ENCODE data around the gene EXOG. TPM values are rescaled to one million over a fixed set of nuclear protein-coding genes. Genes with fewer than 3 reads are reported as not detected.
A peak's percentile ranks its signal among the peaks of the same experiment; 100 is the strongest.

The EXOG gene
- total and polyA plus RNA-seq, 10 donors, result 3.9 to 20.9 (median 18.1) TPM

- H3K36me3 ChIP-seq, result no peaks in the 10 kb centered on the region
- peak within 1 kb of the TSS; percentile 70 to 97 (median 80) for H3K4me3 ChIP-seq
- TF ChIP-seq POLR2AphosphoS5 (IDR thresholded peaks at IDR 0.05) (peak in 2 of 3 donors; percentile 59 to 60), POLR2A (IDR thresholded peaks at IDR 0.05) (no peak)
- peak; percentile 91 for DNase-seq
- H3K27ac ChIP-seq, result peak within 1 kb of the TSS in 7 of 8 donors; percentile 77 to 86 (median 81)
- intact Hi-C loops (cut with DNase I; ENCODE audit: low total_unique reads), result no loop called here
- peaks cover 10 to 49% (median 36%) of the 10 kb centered on the region in 6 donors for H3K4me1 ChIP-seq
- H3K9me3 ChIP-seq, result no peaks in the 10 kb centered on the region
- 9 to 21% (median 10%) methylated on average over 17 to 48 of the region's 48 CpGs for WGBS, 5 donors
- H3K27me3 ChIP-seq (replicated peaks in 1 of 7), result peaks cover 0 to 37% (median 10%) of the 10 kb centered on the region in 7 donors
Observed at GRCh38 chr3:38453075-38453912, 42.8 kb upstream of the EXOG start, which contains the start of gene ACVR2B. Gene ACVR2B, plus strand, starts transcription at chr3:38453890. Its CDS starts 433 bp downstream, at chr3:38454323.

- H3K27ac ChIP-seq, result peak overlapping the region in 7 of 8 donors; percentile 77 to 86 (median 81)
- no peaks in the 10 kb centered on the region for H3K36me3 ChIP-seq
- H3K4me3 ChIP-seq, result peak overlapping the region; percentile 70 to 97 (median 80)
- H3K9me3 ChIP-seq, result no peaks in the 10 kb centered on the region
- H3K27me3 ChIP-seq (replicated peaks in 1 of 7), result peaks cover 0 to 37% (median 10%) of the 10 kb centered on the region in 7 donors
- 0 to 2% (median 1%) methylated on average over 8 to 36 of the region's 36 CpGs for WGBS, 5 donors
- intact Hi-C loops (cut with DNase I; ENCODE audit: low total_unique reads), result no loop called here
- no peak for DNase-seq
- peaks cover 10 to 54% (median 39%) of the 10 kb centered on the region in 6 donors for H3K4me1 ChIP-seq
- TF ChIP-seq POLR2AphosphoS5 (IDR thresholded peaks at IDR 0.05) (no peak), POLR2A (IDR thresholded peaks at IDR 0.05) (no peak), CTCF (IDR thresholded peaks at IDR 0.05 in 8 of 11, conservative IDR thresholded peaks at IDR 0.05 in 3 of 11) (no peak)
Observed at GRCh38 chr3:38453913-38454177, 42.3 kb upstream of the EXOG start.

- Histone ChIP-seq H3K27ac (peak overlapping the region in 7 of 8 donors; percentile 77 to 86 (median 81)), H3K36me3 (no peaks in the 10 kb centered on the region), H3K27me3 (replicated peaks in 1 of 7) (peaks cover 0 to 37% (median 10%) of the 10 kb centered on the region in 7 donors), H3K9me3 (no peaks in the 10 kb centered on the region), H3K4me3 (peak overlapping the region; percentile 70 to 97 (median 80)), H3K4me1 (peaks cover 15 to 59% (median 43%) of the 10 kb centered on the region in 6 donors)
- TF ChIP-seq CTCF (IDR thresholded peaks at IDR 0.05 in 8 of 11, conservative IDR thresholded peaks at IDR 0.05 in 3 of 11), result no peak
- no peak for TF ChIP-seq POLR2AphosphoS5 (IDR thresholded peaks at IDR 0.05)
- no peak for TF ChIP-seq POLR2A (IDR thresholded peaks at IDR 0.05)
- peak; percentile 79 for DNase-seq
- intact Hi-C loops (cut with DNase I; ENCODE audit: low total_unique reads), result no loop called here
- WGBS, 5 donors, result 0 to 2% (median 1%) methylated on average over 29 to 78 of the region's 78 CpGs
Observed at GRCh38 chr3:38454178-38454883, 41.8 kb upstream of the EXOG start.

- no peaks in the 10 kb centered on the region for H3K9me3 ChIP-seq
- H3K4me3 ChIP-seq, result peak overlapping the region; percentile 70 to 97 (median 80)
- peaks cover 15 to 66% (median 49%) of the 10 kb centered on the region in 6 donors for H3K4me1 ChIP-seq
- no peak for TF ChIP-seq CTCF (IDR thresholded peaks at IDR 0.05 in 8 of 11, conservative IDR thresholded peaks at IDR 0.05 in 3 of 11)
- TF ChIP-seq POLR2A (IDR thresholded peaks at IDR 0.05), result no peak
- peak in 2 of 3 donors; percentile 54 to 59 for TF ChIP-seq POLR2AphosphoS5 (IDR thresholded peaks at IDR 0.05)
- peaks cover 0 to 37% (median 10%) of the 10 kb centered on the region in 7 donors for H3K27me3 ChIP-seq (replicated peaks in 1 of 7)
- 1% methylated on average over 45 to 72 of the region's 72 CpGs for WGBS, 5 donors
- intact Hi-C loops (cut with DNase I; ENCODE audit: low total_unique reads), result no loop called here
- DNase-seq, result peak; percentile 83
- peak overlapping the region in 7 of 8 donors; percentile 43 to 86 (median 81) for H3K27ac ChIP-seq
- no peaks in the 10 kb centered on the region for H3K36me3 ChIP-seq
Observed at GRCh38 chr3:38454884-38455638, 41.1 kb upstream of the EXOG start.

All from spleen (tissue), 11 donors.